ENCODE data around the gene LRP1B.

DNA sequence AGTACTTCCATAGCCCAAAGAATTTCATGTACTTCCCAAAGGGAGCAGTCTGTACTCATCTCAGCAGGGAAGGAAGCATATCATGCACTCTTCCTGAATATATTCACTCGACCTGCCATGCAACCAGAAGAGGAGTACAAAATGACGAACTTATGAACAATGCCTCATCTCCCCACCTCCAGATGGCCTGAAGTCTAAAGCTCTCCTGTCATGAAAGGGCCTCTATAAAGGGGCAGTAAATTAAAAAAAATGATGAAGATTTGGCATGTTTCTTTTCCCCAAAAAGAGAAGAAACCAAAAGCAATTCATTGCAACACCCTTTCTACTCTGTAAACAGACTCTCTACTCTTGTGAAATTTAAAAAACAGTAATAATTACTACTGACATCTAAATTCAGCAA lies 1601.1 kb downstream of the LRP1B start:
- TF ChIP-seq, protein P1, sequence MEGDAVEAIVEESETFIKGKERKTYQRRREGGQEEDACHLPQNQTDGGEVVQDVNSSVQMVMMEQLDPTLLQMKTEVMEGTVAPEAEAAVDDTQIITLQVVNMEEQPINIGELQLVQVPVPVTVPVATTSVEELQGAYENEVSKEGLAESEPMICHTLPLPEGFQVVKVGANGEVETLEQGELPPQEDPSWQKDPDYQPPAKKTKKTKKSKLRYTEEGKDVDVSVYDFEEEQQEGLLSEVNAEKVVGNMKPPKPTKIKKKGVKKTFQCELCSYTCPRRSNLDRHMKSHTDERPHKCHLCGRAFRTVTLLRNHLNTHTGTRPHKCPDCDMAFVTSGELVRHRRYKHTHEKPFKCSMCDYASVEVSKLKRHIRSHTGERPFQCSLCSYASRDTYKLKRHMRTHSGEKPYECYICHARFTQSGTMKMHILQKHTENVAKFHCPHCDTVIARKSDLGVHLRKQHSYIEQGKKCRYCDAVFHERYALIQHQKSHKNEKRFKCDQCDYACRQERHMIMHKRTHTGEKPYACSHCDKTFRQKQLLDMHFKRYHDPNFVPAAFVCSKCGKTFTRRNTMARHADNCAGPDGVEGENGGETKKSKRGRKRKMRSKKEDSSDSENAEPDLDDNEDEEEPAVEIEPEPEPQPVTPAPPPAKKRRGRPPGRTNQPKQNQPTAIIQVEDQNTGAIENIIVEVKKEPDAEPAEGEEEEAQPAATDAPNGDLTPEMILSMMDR (IDR thresholded peaks at IDR 0.05), result no peak
- TF ChIP-seq POLR2A (IDR thresholded peaks at IDR 0.05), result no peak

Data from thyroid gland (tissue), 4 donors.